HepG2 (cell line): ENCODE data around the gene ATP1A2.

Experiments used
- FOXK2 ChIP-seq: fragments of 450-650 bp; IDR thresholded peaks from 2 replicates; pipeline ENCODE4 v1.6.1; 2016
- NCOR1 ChIP-seq: fragments of 200-600 bp; sonication (generic); IDR thresholded peaks from 2 replicates; pipeline ENCODE4 v1.7.0; 2017; ENCODE audit warnings: antibody characterized with exemption, low read length, borderline replicate concordance
- POLR2A ChIP-seq, 2 experiments: IDR thresholded peaks; 2 replicates each; pipeline ENCODE4 v1.6.1; 2011; ENCODE audit warnings: low read depth in 2 of 2, low read length in 2 of 2, mild to moderate bottlenecking in 1 of 2, moderate library complexity in 1 of 2; ENCODE audit not compliant: insufficient read depth in 1 of 2
- SP1 ChIP-seq, 2 experiments: fragments of 450-650 bp in 1 of 2; sonication (generic) in 1 of 2; formaldehyde crosslinking in 1 of 2; IDR thresholded peaks; 2 replicates each; pipeline versions ENCODE4 v1.4.0 to v1.6.1; 2016 to 2020; ENCODE audit warnings: missing genetic modification reagents in 1 of 2
- SPEN ChIP-seq: sonication (generic); formaldehyde crosslinking; IDR thresholded peaks from 2 replicates; pipeline ENCODE4 v1.5.1; 2020; ENCODE audit warnings: low read depth, mild to moderate bottlenecking, missing genetic modification reagents
- SSRP1 ChIP-seq: IDR thresholded peaks from 2 replicates; pipeline ENCODE4 v1.6.1; 2016; ENCODE audit warnings: control low read depth
- ZBTB21 ChIP-seq: sonication (generic); formaldehyde crosslinking; IDR thresholded peaks from 2 replicates; pipeline ENCODE4 v1.4.0; 2020; ENCODE audit warnings: missing genetic modification reagents
- ZNF749 ChIP-seq: sonication (generic); formaldehyde crosslinking; IDR thresholded peaks from 2 replicates; pipeline ENCODE4 v1.8.0; 2022; ENCODE audit warnings: mild to moderate bottlenecking, missing genetic modification reagents, moderate library complexity, borderline replicate concordance
- TF ChIP-seq, protein P1 (sequence below): fragments of 450-650 bp; IDR thresholded peaks from 2 replicates; pipeline ENCODE4 v1.6.1; 2017; ENCODE audit warnings: mild to moderate bottlenecking

DNA sequence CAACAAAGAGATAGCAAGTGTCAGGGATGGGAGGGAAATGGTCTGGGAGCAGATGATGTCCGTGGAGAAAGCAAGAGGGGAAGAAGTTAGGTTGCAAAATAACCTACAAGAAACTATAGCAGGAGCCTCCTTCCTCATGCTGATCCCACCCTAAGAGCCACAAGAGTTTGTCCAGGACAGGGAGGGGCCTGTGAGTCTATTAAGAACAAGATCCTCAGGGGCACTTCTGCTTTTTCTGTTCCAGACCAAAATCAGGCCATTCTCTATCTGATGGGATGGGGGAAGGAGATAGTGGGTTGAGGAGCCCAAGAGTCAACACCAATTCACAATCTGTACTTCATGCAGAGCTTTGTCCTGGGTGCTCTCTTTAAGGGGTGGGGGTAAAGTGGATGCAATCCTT is 28.1 kb downstream of the ATP1A2 start:
- TF ChIP-seq ZNF749 (CRISPR knock-in tag) (no peak), SP1 (IDR thresholded peaks at IDR 0.05) (no peak), SP1 (CRISPR knock-in tag; IDR thresholded peaks at IDR 0.05) (no peak), SPEN (CRISPR knock-in tag) (no peak), FOXK2 (no peak), POLR2A (IDR thresholded peaks at IDR 0.05; ENCODE audit: insufficient read depth in 1 of 2, low read depth in 2 of 2, low read length in 2 of 2) (no peak), NCOR1 (no peak), ZBTB21 (no peak), SSRP1 (CRISPR knock-in tag) (no peak)
- TF ChIP-seq, protein P1, sequence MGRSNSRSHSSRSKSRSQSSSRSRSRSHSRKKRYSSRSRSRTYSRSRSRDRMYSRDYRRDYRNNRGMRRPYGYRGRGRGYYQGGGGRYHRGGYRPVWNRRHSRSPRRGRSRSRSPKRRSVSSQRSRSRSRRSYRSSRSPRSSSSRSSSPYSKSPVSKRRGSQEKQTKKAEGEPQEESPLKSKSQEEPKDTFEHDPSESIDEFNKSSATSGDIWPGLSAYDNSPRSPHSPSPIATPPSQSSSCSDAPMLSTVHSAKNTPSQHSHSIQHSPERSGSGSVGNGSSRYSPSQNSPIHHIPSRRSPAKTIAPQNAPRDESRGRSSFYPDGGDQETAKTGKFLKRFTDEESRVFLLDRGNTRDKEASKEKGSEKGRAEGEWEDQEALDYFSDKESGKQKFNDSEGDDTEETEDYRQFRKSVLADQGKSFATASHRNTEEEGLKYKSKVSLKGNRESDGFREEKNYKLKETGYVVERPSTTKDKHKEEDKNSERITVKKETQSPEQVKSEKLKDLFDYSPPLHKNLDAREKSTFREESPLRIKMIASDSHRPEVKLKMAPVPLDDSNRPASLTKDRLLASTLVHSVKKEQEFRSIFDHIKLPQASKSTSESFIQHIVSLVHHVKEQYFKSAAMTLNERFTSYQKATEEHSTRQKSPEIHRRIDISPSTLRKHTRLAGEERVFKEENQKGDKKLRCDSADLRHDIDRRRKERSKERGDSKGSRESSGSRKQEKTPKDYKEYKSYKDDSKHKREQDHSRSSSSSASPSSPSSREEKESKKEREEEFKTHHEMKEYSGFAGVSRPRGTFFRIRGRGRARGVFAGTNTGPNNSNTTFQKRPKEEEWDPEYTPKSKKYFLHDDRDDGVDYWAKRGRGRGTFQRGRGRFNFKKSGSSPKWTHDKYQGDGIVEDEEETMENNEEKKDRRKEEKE, result no peak
